Activated naive CD4-positive, alpha-beta T cell treated with anti-CD3 and anti-CD28 coated beads for 36 hours (primary cell): Measurements from ENCODE around the gene MLF2. TPM values are rescaled to one million over a fixed set of nuclear protein-coding genes. Genes with fewer than 3 reads are reported as not detected.

Experiments used
- CTCF ChIA-PET: fragments of 350-600 bp; sonication (Branson Sonifier 250); formaldehyde crosslinking; loops from one replicate; lab custom pipeline; 2021; ENCODE audit warnings: antibody characterized with exemption; lab: Charles Lee
- DNase-seq: peaks from one replicate; pipeline ENCODE4 v3.0.0-alpha.2; 2020
- H3K27ac Mint-ChIP-seq: one replicate; pipeline ENCODE4 v1.8.0; 2021; ENCODE audit warnings: mild to moderate bottlenecking, mixed read lengths
- H3K27me3 Mint-ChIP-seq: one replicate; pipeline ENCODE4 v1.8.0; 2021; ENCODE audit warnings: low read depth, mixed read lengths
- H3K36me3 Mint-ChIP-seq: one replicate; pipeline ENCODE4 v1.8.0; 2021; ENCODE audit warnings: low read depth, mixed read lengths
- H3K4me1 Mint-ChIP-seq: one replicate; pipeline ENCODE4 v1.8.0; 2021; ENCODE audit warnings: low read depth, mixed read lengths
- H3K4me3 Mint-ChIP-seq: one replicate; pipeline ENCODE4 v1.8.0; 2021; ENCODE audit warnings: mild to moderate bottlenecking, moderate library complexity, mixed read lengths
- H3K9me3 Mint-ChIP-seq: one replicate; pipeline ENCODE4 v1.8.0; 2021; ENCODE audit warnings: mixed read lengths
- intact Hi-C: fragments of 100-400 bp; cut with micrococcal nuclease; formaldehyde crosslinking; loops from one replicate; pipeline ENCODE4 v1.15.1; 2023
- total RNA-seq, 2 experiments: library from RNA; stranded (reverse); gene quantifications; one replicate each; pipeline ENCODE4 v1.2.3, GENCODE V29; 2021

MLF2 gene
- total RNA-seq, 2 experiments from 2014 or later = 140 to 143 TPM

DNA sequence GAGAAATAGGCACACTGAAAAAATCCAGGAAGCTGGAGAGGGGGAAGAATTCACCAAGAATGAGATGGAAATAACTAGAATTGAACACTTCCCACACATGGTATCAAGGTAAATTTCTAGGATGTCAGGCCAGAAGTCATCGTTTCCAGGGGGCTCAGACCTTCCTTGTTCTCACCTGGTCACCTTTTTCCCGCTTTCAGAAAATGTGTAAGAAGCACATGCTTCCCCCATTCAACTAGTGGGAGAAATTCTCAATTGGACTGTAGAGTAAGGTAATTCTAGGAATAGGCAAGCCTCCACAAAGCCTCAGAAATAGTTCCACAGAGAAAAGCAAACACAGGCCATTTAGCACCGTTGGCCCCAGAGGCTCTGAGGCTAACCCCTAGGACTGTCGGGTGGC is 10.4 kb upstream of the MLF2 start:
- H3K27me3 Mint-ChIP-seq = peaks cover 28% of the 10 kb centered on the region
- H3K36me3 Mint-ChIP-seq = no peaks in the 10 kb centered on the region
- peaks cover 28% of the 10 kb centered on the region for H3K4me1 Mint-ChIP-seq
- CTCF ChIA-PET = interaction anchor here (1.2 kb wide), 1 partner anchor 9 kb away, joined by 6 read pairs; no protein-coding TSS in a partner anchor
- H3K4me3 Mint-ChIP-seq = no peak overlapping the region
- no peak for DNase-seq
- intact Hi-C loops = no loop called here
- no peaks in the 10 kb centered on the region for H3K9me3 Mint-ChIP-seq
- no peak overlapping the region for H3K27ac Mint-ChIP-seq

GRCh38 chr12:6759741-6760140 is 6.8 kb upstream of the MLF2 start:
- Mint-ChIP-seq H3K4me1 (peaks cover 18% of the 10 kb centered on the region), H3K27ac (no peak overlapping the region), H3K4me3 (no peak overlapping the region), H3K9me3 (no peaks in the 10 kb centered on the region), H3K27me3 (peaks cover 11% of the 10 kb centered on the region), H3K36me3 (no peaks in the 10 kb centered on the region)
- no peak for DNase-seq
- CTCF ChIA-PET = interaction anchor here (0.6 to 9.9 kb wide), 6 partner anchors 18 to 354 kb away, joined by 3 to 166 read pairs (median 4); partner anchors contain the start of genes GPR162 and P3H3
- intact Hi-C loops = no loop called here

DNA sequence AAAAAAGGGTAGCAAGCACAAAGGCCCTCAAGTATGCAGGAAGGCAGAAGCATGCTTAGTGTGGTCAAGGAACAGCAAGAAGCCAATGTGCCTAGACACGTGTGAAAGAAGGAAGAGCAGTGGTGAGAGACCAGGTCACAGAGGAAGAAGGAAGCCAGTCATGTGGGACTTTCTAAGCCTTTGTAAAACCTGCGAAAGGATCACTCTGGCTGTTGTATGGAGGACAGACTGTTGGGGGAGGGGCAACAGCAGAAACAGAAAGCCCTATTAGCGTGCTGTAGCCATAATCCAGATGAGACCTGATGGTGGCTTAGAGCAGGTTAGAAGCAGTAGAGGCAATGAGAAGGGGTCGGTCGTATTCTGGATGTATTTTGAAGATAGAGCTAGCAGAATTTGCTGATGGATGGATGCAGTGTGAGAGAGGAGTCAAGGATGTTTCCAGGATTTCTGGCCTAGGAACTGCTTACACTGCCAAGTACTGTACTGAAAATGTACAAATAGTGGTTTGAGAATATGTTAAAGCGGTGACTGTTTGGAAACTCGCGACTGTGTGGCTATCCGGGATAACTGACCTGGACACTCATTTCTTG is 5.7 kb upstream of the MLF2 start:
- Mint-ChIP-seq H3K4me1 (peaks cover 17% of the 10 kb centered on the region), H3K36me3 (no peaks in the 10 kb centered on the region), H3K9me3 (no peaks in the 10 kb centered on the region), H3K4me3 (no peak overlapping the region), H3K27me3 (peaks cover 2% of the 10 kb centered on the region), H3K27ac (no peak overlapping the region)
- DNase-seq = peak; percentile 53
- CTCF ChIA-PET = interaction anchor here (0.6 to 9.9 kb wide), 5 partner anchors 8 to 85 kb away, joined by 3 to 166 read pairs (median 6); partner anchors contain the start of genes GPR162, P3H3 and PTMS
- intact Hi-C loops = no loop called here

- Mint-ChIP-seq H3K36me3 (peaks cover 3% of the 10 kb centered on the region), H3K27me3 (no peaks in the 10 kb centered on the region), H3K4me1 (peaks cover 21% of the 10 kb centered on the region), H3K4me3 (no peak overlapping the region), H3K27ac (no peak overlapping the region), H3K9me3 (no peaks in the 10 kb centered on the region)
- intact Hi-C loops = no loop called here
- CTCF ChIA-PET = interaction anchor here (9.9 kb wide), 1 partner anchor 68 kb away, joined by 166 read pairs; the partner anchor contains the start of genes GPR162 and P3H3
- no peak for DNase-seq
Measured at GRCh38 chr12:6757028-6757690, 4.2 kb upstream of the MLF2 start.

- no peak for DNase-seq
- CTCF ChIA-PET = interaction anchor here (0.7 to 9.9 kb wide), 25 partner anchors 9 to 197 kb away, joined by 3 to 166 read pairs (median 11); partner anchors contain the start of genes CD4, CDCA3, COPS7A and GNB3
- Mint-ChIP-seq H3K36me3 (peaks cover 10% of the 10 kb centered on the region), H3K4me3 (no peak overlapping the region), H3K4me1 (peaks cover 32% of the 10 kb centered on the region), H3K9me3 (no peaks in the 10 kb centered on the region), H3K27me3 (no peaks in the 10 kb centered on the region), H3K27ac (no peak overlapping the region)
- intact Hi-C loops = no loop called here
Measured at GRCh38 chr12:6754411-6754810, 1.5 kb upstream of the MLF2 start.

GRCh38 chr12:6753772-6754356 is 923 bp upstream of the MLF2 start:
- CTCF ChIA-PET = interaction anchor here (0.7 to 9.9 kb wide), 30 partner anchors 8 to 197 kb away, joined by 3 to 166 read pairs (median 6); partner anchors contain the start of genes CD4, CDCA3, COPS7A and GNB3
- H3K4me1 Mint-ChIP-seq = peaks cover 31% of the 10 kb centered on the region
- no peaks in the 10 kb centered on the region for H3K9me3 Mint-ChIP-seq
- no peaks in the 10 kb centered on the region for H3K27me3 Mint-ChIP-seq
- H3K4me3 Mint-ChIP-seq = peak overlapping the region; percentile 96
- no peak for DNase-seq
- intact Hi-C loops = loop anchor here (1.0 to 2.0 kb wide), 13 partner anchors 12 to 186 kb away; partner anchors contain the start of genes CD4, COPS7A, ING4 and NOP2
- H3K27ac Mint-ChIP-seq = peak overlapping the region; percentile 97
- peaks cover 12% of the 10 kb centered on the region for H3K36me3 Mint-ChIP-seq

- peak; percentile 45 for DNase-seq
- H3K9me3 Mint-ChIP-seq = no peaks in the 10 kb centered on the region
- intact Hi-C loops = loop anchor here (2.0 kb wide), 1 partner anchor 82 kb away; no protein-coding TSS in a partner anchor
- H3K27me3 Mint-ChIP-seq = no peaks in the 10 kb centered on the region
- H3K27ac Mint-ChIP-seq = peak overlapping the region; percentile 97
- peaks cover 21% of the 10 kb centered on the region for H3K36me3 Mint-ChIP-seq
- peaks cover 21% of the 10 kb centered on the region for H3K4me1 Mint-ChIP-seq
- peak overlapping the region; percentile 96 for H3K4me3 Mint-ChIP-seq
- CTCF ChIA-PET = interaction anchor here (0.8 to 9.9 kb wide), 23 partner anchors 8 to 197 kb away, joined by 3 to 166 read pairs (median 11); partner anchors contain the start of genes CD4, COPS7A, GPR162 and LAG3
Measured at GRCh38 chr12:6752167-6752920, 597 bp downstream of the MLF2 start.

DNA sequence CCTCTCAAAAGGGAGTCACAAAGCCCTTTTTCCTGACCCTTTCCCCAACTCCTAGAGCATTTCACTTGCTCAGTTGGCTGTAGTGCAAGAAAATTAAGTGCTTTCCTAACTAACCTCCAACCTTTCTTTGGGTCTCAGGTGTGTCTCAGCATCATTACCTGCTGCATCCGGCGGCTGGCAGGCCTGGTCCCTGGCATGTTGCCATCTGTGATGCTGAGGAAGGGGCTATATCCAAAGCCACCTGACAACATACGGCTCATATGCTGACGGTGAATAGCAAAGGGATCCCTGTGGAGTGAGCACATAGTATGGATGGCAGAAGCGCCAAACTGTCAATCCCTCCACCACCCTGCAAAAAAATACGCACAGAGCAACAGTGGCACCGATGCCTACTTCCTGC is 1.2 kb downstream of the MLF2 start:
- Mint-ChIP-seq H3K27ac (peak overlapping the region; percentile 97), H3K9me3 (no peaks in the 10 kb centered on the region), H3K36me3 (peaks cover 24% of the 10 kb centered on the region), H3K4me1 (peaks cover 22% of the 10 kb centered on the region), H3K4me3 (peak overlapping the region; percentile 96), H3K27me3 (no peaks in the 10 kb centered on the region)
- CTCF ChIA-PET = interaction anchor here (0.9 to 9.9 kb wide), 10 partner anchors 8 to 197 kb away, joined by 4 to 166 read pairs (median 27); partner anchors contain the start of genes CD4, GPR162, LAG3 and P3H3
- DNase-seq = no peak
- intact Hi-C loops = loop anchor here (2.0 kb wide), 1 partner anchor 83 kb away; no protein-coding TSS in a partner anchor

DNA sequence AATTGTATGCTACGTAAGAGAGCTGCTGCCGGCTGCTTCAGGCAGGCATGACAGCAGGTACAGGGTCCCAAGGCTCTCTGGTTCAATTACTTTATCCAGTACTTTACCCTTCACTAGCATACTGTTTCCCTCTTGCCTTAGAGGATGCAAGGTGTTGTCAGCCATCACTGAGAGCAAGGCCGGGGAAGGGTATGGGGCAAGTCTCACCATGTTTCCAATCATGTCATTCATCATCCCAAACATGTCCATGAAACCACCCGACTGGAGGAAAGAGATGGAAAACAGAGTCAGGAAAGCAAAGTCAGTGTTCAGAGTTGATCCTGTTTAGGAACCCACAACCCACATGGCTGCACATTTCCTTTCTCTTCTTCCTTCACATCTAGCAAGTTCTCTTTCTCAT is 2.4 kb downstream of the MLF2 start:
- Mint-ChIP-seq H3K9me3 (no peaks in the 10 kb centered on the region), H3K36me3 (peaks cover 29% of the 10 kb centered on the region), H3K4me3 (no peak overlapping the region), H3K27me3 (no peaks in the 10 kb centered on the region), H3K27ac (peak overlapping the region; percentile 34), H3K4me1 (peaks cover 28% of the 10 kb centered on the region)
- intact Hi-C loops = no loop called here
- CTCF ChIA-PET = interaction anchor here (0.8 kb wide), 1 partner anchor 75 kb away, joined by 4 read pairs; no protein-coding TSS in a partner anchor
- DNase-seq = no peak

DNA sequence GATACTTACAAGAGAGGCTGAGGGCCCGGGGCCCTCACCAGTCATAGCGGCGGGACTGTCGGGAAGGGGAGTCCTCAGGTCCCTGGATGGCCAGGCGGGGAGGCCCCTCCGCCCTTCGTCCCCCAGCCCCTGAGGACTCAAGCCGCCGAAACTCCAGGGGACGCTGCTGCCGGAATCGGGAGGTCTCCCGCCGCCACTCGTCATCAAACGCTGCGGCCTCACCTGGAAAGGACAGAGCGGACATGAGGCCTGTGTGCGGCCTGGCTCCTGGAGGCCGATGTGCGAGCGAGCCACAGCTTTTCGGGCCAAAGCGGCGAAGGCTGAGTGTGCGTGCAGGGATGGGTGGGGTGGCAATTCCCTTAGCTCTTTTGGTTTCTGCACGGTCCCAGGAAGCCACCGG is 4.2 kb downstream of the MLF2 start:
- no peak for DNase-seq
- H3K36me3 Mint-ChIP-seq = peaks cover 41% of the 10 kb centered on the region
- H3K27me3 Mint-ChIP-seq = no peaks in the 10 kb centered on the region
- H3K9me3 Mint-ChIP-seq = peaks cover 3% of the 10 kb centered on the region
- no peak overlapping the region for H3K27ac Mint-ChIP-seq
- intact Hi-C loops = no loop called here
- no peak overlapping the region for H3K4me3 Mint-ChIP-seq
- CTCF ChIA-PET = no interaction called here
- H3K4me1 Mint-ChIP-seq = peaks cover 36% of the 10 kb centered on the region

GRCh38 chr12:6747216-6747615 is 5.7 kb downstream of the MLF2 start:
- Mint-ChIP-seq H3K4me3 (no peak overlapping the region), H3K4me1 (peaks cover 44% of the 10 kb centered on the region), H3K9me3 (peaks cover 8% of the 10 kb centered on the region), H3K27ac (peak overlapping the region; percentile 54), H3K27me3 (no peaks in the 10 kb centered on the region), H3K36me3 (peaks cover 41% of the 10 kb centered on the region)
- CTCF ChIA-PET = interaction anchor here (1.2 kb wide), 1 partner anchor 90 kb away, joined by 3 read pairs; no protein-coding TSS in a partner anchor
- no peak for DNase-seq
- intact Hi-C loops = no loop called here
